ENCODE data around the gene TYRO3.
"Not testable (repeated sequence)": the region's sequence is repeated elsewhere in the genome, so short reads cannot be mapped to it uniquely, and the experiment has no call there.

TYRO3 gene

GRCh38 chr15:41577863-41578735 lies 19.1 kb downstream of the TYRO3 start:
- peak; percentile 70 for DNase-seq

- no peak for DNase-seq
Observed at GRCh38 chr15:41578736-41579383, 19.8 kb downstream of the TYRO3 start.

GRCh38 chr15:41581110-41581509 lies 22.1 kb downstream of the TYRO3 start:
- no peak for DNase-seq

GRCh38 chr15:41583795-41584194 lies 24.8 kb downstream of the TYRO3 start:
- DNase-seq: no peak

GRCh38 chr15:41584636-41585126 lies 25.7 kb downstream of the TYRO3 start:
- no peak for DNase-seq

GRCh38 chr15:41585127-41586047 lies 26.4 kb downstream of the TYRO3 start:
- no peak for DNase-seq

GRCh38 chr15:41586531-41587282 lies 27.7 kb downstream of the TYRO3 start:
- not testable (repeated sequence) for DNase-seq

- not testable (repeated sequence) for DNase-seq
Observed at GRCh38 chr15:41589018-41589417, 30.0 kb downstream of the TYRO3 start.

GRCh38 chr15:41589571-41589970 lies 30.6 kb downstream of the TYRO3 start:
- not testable (repeated sequence) for DNase-seq

GRCh38 chr15:41591217-41591616 lies 32.2 kb downstream of the TYRO3 start:
- DNase-seq: not testable (repeated sequence)

GRCh38 chr15:41592718-41593117 lies 33.7 kb downstream of the TYRO3 start:
- not testable (repeated sequence) for DNase-seq

- DNase-seq: no peak
Observed at GRCh38 chr15:41594801-41595746, 36.1 kb downstream of the TYRO3 start.

- no peak for DNase-seq
Observed at GRCh38 chr15:41596972-41597371, 38.0 kb downstream of the TYRO3 start.

GRCh38 chr15:41597787-41598186 lies 38.8 kb downstream of the TYRO3 start:
- DNase-seq: no peak

- DNase-seq: no peak
Observed at GRCh38 chr15:41599061-41599460, 40.0 kb downstream of the TYRO3 start.

GRCh38 chr15:41603411-41603935 lies 44.5 kb downstream of the TYRO3 start:
- no peak for DNase-seq

- peak; percentile 66 for DNase-seq
Observed at GRCh38 chr15:41603941-41604911, 45.2 kb downstream of the TYRO3 start.

- no peak for DNase-seq
Observed at GRCh38 chr15:41605566-41605965, 46.6 kb downstream of the TYRO3 start.

- no peak for DNase-seq
Observed at GRCh38 chr15:41606997-41607396, 48.0 kb downstream of the TYRO3 start.
